Fibroblast of lung (primary cell): Measurements from ENCODE around the gene RCAN3.

Experiments used
- EZH2 ChIP-seq: IDR thresholded peaks from 2 replicates; pipeline ENCODE4 v1.5.1; 2012; ENCODE audit warnings: low read length, control low read depth, mild to moderate bottlenecking; ENCODE audit errors: missing control alignments
- TF ChIP-seq, protein P1 (sequence below), 2 donors: IDR thresholded peaks in 1 of 2; conservative IDR thresholded peaks in 1 of 2; 1 replicate in 1 of 2; 2 replicates in 1 of 2; pipeline ENCODE4 v1.5.1; 2011 to 2012; ENCODE audit warnings: low read length in 2 of 2, control low read depth in 1 of 2, inconsistent platforms in 1 of 2, low read depth in 1 of 2, mild to moderate bottlenecking in 1 of 2

DNA sequence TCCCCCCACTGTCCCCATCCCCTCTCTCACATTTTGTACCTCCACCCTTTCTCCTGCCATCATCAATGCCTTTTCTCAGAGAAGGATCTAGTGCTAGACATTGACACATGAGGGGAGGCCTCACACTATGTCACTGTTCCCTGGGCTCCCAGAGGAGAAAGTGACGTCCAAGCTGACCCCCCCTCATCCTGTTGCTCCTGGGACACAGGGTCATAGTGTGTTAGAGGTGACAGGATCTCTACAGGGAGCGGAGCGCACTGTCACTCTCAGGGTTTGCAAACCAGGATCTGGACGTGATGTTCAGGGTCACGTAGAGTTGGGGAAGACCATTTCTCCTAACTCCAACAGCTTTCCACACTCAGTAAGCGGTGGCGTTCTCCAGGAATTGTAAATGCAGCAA is 55.8 kb downstream of the RCAN3 start:
- TF ChIP-seq, protein P1, sequence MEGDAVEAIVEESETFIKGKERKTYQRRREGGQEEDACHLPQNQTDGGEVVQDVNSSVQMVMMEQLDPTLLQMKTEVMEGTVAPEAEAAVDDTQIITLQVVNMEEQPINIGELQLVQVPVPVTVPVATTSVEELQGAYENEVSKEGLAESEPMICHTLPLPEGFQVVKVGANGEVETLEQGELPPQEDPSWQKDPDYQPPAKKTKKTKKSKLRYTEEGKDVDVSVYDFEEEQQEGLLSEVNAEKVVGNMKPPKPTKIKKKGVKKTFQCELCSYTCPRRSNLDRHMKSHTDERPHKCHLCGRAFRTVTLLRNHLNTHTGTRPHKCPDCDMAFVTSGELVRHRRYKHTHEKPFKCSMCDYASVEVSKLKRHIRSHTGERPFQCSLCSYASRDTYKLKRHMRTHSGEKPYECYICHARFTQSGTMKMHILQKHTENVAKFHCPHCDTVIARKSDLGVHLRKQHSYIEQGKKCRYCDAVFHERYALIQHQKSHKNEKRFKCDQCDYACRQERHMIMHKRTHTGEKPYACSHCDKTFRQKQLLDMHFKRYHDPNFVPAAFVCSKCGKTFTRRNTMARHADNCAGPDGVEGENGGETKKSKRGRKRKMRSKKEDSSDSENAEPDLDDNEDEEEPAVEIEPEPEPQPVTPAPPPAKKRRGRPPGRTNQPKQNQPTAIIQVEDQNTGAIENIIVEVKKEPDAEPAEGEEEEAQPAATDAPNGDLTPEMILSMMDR (conservative IDR thresholded peaks at IDR 0.05 in 1 of 2, IDR thresholded peaks at IDR 0.05 in 1 of 2; ENCODE audit: low read depth in 1 of 2, low read length in 2 of 2): no peak
- TF ChIP-seq EZH2: no peak
